Measurements from ENCODE around the gene TBC1D5.

GRCh38 chr3:17626395-17626794, 116.0 kb downstream of the TBC1D5 start:
- no peak for TF ChIP-seq MAX (CRISPR knock-in tag; IDR thresholded peaks at IDR 0.05)
- TF ChIP-seq, protein P1, sequence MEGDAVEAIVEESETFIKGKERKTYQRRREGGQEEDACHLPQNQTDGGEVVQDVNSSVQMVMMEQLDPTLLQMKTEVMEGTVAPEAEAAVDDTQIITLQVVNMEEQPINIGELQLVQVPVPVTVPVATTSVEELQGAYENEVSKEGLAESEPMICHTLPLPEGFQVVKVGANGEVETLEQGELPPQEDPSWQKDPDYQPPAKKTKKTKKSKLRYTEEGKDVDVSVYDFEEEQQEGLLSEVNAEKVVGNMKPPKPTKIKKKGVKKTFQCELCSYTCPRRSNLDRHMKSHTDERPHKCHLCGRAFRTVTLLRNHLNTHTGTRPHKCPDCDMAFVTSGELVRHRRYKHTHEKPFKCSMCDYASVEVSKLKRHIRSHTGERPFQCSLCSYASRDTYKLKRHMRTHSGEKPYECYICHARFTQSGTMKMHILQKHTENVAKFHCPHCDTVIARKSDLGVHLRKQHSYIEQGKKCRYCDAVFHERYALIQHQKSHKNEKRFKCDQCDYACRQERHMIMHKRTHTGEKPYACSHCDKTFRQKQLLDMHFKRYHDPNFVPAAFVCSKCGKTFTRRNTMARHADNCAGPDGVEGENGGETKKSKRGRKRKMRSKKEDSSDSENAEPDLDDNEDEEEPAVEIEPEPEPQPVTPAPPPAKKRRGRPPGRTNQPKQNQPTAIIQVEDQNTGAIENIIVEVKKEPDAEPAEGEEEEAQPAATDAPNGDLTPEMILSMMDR (IDR thresholded peaks at IDR 0.05): no peak
- TF ChIP-seq ZNF317 (CRISPR knock-in tag; IDR thresholded peaks at IDR 0.05; ENCODE audit: borderline replicate concordance, low read depth): no peak
- no peak for TF ChIP-seq ZNF416 (CRISPR knock-in tag; IDR thresholded peaks at IDR 0.05)
- TF ChIP-seq NR1H2 (CRISPR knock-in tag; IDR thresholded peaks at IDR 0.05): no peak
- TF ChIP-seq ZNF512 (CRISPR knock-in tag; IDR thresholded peaks at IDR 0.05; ENCODE audit: borderline replicate concordance): no peak
- no peak for TF ChIP-seq SOX15 (CRISPR knock-in tag; IDR thresholded peaks at IDR 0.05)
- TF ChIP-seq ATF1 (CRISPR knock-in tag; IDR thresholded peaks at IDR 0.05): no peak
- no peak for TF ChIP-seq JUN (CRISPR knock-in tag; IDR thresholded peaks at IDR 0.05)
- TF ChIP-seq SP1 (CRISPR knock-in tag; conservative IDR thresholded peaks at IDR 0.05): no peak
- TF ChIP-seq, protein P2, sequence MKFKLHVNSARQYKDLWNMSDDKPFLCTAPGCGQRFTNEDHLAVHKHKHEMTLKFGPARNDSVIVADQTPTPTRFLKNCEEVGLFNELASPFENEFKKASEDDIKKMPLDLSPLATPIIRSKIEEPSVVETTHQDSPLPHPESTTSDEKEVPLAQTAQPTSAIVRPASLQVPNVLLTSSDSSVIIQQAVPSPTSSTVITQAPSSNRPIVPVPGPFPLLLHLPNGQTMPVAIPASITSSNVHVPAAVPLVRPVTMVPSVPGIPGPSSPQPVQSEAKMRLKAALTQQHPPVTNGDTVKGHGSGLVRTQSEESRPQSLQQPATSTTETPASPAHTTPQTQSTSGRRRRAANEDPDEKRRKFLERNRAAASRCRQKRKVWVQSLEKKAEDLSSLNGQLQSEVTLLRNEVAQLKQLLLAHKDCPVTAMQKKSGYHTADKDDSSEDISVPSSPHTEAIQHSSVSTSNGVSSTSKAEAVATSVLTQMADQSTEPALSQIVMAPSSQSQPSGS (CRISPR knock-in tag; IDR thresholded peaks at IDR 0.05; ENCODE audit: borderline replicate concordance, low read depth): no peak
- no peak for TF ChIP-seq USF2 (CRISPR knock-in tag; IDR thresholded peaks at IDR 0.05)
- no peak for TF ChIP-seq FOXK1 (CRISPR knock-in tag; IDR thresholded peaks at IDR 0.05)

Measured in WTC11 (cell line).